ENCODE results near the gene SLC16A6. TPM values are rescaled to one million over a fixed set of nuclear protein-coding genes. Genes with fewer than 3 reads are reported as not detected.
"Not testable (repeated sequence)": the region's sequence is repeated elsewhere in the genome, so short reads cannot be mapped to it uniquely, and the experiment has no call there.

SLC16A6 gene
- total RNA-seq, 1 donor from 2014 or later, result 0.19 TPM

GRCh38 chr17:68231131-68231530 lies 59.8 kb downstream of the SLC16A6 start:
- DNase-seq (ENCODE audit: low spot score); intact Hi-C loops (cut with DNase I): not testable (repeated sequence)

GRCh38 chr17:68229619-68230018 lies 61.3 kb downstream of the SLC16A6 start:
- intact Hi-C loops (cut with DNase I), result no loop called here

GRCh38 chr17:68228817-68229570 lies 61.9 kb downstream of the SLC16A6 start:
- no peak for DNase-seq (ENCODE audit: low spot score)
- intact Hi-C loops (cut with DNase I), result no loop called here

More at GRCh38 chr17:68229619-68230018, 61.3 kb downstream of the SLC16A6 start:
- DNase-seq (ENCODE audit: low spot score), result no peak

GRCh38 chr17:68228039-68228680 lies 62.8 kb downstream of the SLC16A6 start:
- intact Hi-C loops (cut with DNase I); DNase-seq (ENCODE audit: low spot score): not testable (repeated sequence)

- intact Hi-C loops (cut with DNase I); DNase-seq (ENCODE audit: low spot score): not testable (repeated sequence)
Observed at GRCh38 chr17:68225055-68225454, 65.9 kb downstream of the SLC16A6 start.

GRCh38 chr17:68222606-68223005 lies 68.3 kb downstream of the SLC16A6 start:
- no peak for DNase-seq (ENCODE audit: low spot score)
- intact Hi-C loops (cut with DNase I), result no loop called here

- intact Hi-C loops (cut with DNase I), result no loop called here
- DNase-seq (ENCODE audit: low spot score), result no peak
Observed at GRCh38 chr17:68221786-68222185, 69.1 kb downstream of the SLC16A6 start.

GRCh38 chr17:68220786-68221185 lies 70.1 kb downstream of the SLC16A6 start:
- DNase-seq (ENCODE audit: low spot score); intact Hi-C loops (cut with DNase I): not testable (repeated sequence)

- intact Hi-C loops (cut with DNase I); DNase-seq (ENCODE audit: low spot score): not testable (repeated sequence)
Observed at GRCh38 chr17:68220186-68220585, 70.7 kb downstream of the SLC16A6 start.

- intact Hi-C loops (cut with DNase I); DNase-seq (ENCODE audit: low spot score): not testable (repeated sequence)
Observed at GRCh38 chr17:68219429-68219828, 71.5 kb downstream of the SLC16A6 start.

Other genes with a start within 250 kb of the SLC16A6 start
- 97.4 TPM for gene AMZ2, start 43.1 kb downstream of the SLC16A6 start, total RNA-seq
- 2.7 TPM for gene ARSG, start 368 bp upstream of the SLC16A6 start, total RNA-seq
- 148 TPM for gene WIPI1, start 166.4 kb upstream of the SLC16A6 start, total RNA-seq
- gene PRKAR1A, start 221.3 kb upstream of the SLC16A6 start, total RNA-seq, result 967 TPM

Measured in cardiac septum (tissue), 1 donor.